ENCODE results near the gene FAM240B.

DNA sequence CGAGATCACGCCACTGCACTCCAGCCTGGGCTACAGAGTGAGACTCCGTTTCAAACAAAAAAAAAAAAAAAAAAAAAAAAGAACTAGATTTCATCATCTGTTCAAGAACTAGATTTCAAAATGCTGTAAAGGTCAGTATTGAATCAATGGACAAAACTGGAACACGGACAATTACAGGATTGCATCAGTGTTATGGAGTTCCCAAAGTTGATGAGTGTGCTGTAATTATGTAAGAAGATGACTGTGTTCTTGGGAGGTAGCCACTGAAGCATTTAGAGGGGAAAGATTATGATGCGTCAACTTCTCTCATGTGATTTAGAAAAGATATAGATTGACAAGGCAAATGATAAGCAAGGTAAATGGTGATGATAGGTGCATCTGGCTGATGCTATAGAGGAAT lies 6.5 kb downstream of the FAM240B start:
- TF ChIP-seq, protein P1, sequence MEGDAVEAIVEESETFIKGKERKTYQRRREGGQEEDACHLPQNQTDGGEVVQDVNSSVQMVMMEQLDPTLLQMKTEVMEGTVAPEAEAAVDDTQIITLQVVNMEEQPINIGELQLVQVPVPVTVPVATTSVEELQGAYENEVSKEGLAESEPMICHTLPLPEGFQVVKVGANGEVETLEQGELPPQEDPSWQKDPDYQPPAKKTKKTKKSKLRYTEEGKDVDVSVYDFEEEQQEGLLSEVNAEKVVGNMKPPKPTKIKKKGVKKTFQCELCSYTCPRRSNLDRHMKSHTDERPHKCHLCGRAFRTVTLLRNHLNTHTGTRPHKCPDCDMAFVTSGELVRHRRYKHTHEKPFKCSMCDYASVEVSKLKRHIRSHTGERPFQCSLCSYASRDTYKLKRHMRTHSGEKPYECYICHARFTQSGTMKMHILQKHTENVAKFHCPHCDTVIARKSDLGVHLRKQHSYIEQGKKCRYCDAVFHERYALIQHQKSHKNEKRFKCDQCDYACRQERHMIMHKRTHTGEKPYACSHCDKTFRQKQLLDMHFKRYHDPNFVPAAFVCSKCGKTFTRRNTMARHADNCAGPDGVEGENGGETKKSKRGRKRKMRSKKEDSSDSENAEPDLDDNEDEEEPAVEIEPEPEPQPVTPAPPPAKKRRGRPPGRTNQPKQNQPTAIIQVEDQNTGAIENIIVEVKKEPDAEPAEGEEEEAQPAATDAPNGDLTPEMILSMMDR (IDR thresholded peaks at IDR 0.05): no peak
- TF ChIP-seq POLR2A (IDR thresholded peaks at IDR 0.05): no peak

Measured in adrenal gland (tissue), 5 donors.